GM19372 (cell line): ENCODE results near the gene TPCN1.

ENCODE experiments used
- ATAC-seq: cut with Tn5 transposase; IDR thresholded peaks from one replicate; pipeline ENCODE4 v1.9.1; 2021; ENCODE audit warnings: mild to moderate bottlenecking, low read depth, moderate library complexity; ENCODE audit not compliant: unreplicated experiment

TPCN1 gene

DNA sequence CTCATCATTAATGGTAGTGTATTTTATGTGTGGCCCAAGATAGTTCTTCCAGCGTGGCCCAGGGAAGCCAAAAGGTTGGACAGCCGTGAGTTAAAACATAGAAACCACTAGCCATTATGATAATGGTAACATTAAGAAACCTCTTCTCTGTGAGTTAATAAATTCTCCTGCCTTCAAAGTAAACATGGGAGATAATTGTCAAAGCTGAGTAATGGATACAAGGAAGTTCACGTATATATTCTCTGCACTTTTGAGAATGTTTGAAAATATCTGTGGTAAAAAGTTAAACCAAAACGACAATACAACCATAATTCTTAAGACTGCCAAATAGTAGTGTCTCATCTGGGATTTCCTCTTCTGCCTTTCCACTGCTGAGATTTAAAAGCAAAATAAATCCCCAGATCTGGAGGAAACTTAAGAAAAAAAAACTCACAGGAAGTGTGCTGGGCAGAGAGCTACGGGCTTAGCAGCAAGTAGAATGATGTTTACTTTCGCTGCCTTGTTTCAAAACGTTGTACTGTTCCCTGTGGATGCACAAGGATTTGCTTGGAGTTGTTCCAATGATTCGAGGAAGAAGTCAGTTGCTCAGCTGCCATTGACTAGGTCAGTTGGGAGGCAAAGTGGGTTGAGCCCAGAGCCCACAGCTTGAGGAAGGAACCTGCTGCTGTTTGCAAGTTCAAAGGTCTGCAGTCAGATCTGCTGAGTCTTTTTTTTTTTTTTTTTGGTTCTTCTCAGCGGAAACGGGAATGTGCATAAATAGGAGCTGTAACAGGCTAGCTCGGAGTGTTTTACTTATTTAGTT lies 1.7 kb downstream of the TPCN1 start:
- ATAC-seq, result no peak

DNA sequence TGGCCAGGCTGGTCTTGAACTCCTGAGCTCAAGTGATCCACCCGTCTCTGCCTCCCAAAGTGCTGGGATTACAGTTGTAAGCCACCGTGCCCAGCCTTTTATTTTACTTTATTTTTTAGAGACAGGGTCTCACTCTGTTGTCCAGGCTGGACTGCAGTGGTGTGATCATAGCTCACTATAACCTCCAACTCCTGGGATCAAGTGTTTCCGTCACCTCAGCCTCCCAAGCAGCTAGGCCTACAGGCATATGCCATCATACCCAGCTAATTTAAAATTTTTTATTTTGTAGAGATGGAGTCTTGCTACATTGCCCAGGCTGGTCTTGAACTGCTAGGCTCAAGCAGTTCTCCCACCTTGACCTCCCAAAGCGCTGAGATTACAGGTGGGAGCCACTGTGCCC lies 3.7 kb downstream of the TPCN1 start:
- ATAC-seq, result no peak

DNA sequence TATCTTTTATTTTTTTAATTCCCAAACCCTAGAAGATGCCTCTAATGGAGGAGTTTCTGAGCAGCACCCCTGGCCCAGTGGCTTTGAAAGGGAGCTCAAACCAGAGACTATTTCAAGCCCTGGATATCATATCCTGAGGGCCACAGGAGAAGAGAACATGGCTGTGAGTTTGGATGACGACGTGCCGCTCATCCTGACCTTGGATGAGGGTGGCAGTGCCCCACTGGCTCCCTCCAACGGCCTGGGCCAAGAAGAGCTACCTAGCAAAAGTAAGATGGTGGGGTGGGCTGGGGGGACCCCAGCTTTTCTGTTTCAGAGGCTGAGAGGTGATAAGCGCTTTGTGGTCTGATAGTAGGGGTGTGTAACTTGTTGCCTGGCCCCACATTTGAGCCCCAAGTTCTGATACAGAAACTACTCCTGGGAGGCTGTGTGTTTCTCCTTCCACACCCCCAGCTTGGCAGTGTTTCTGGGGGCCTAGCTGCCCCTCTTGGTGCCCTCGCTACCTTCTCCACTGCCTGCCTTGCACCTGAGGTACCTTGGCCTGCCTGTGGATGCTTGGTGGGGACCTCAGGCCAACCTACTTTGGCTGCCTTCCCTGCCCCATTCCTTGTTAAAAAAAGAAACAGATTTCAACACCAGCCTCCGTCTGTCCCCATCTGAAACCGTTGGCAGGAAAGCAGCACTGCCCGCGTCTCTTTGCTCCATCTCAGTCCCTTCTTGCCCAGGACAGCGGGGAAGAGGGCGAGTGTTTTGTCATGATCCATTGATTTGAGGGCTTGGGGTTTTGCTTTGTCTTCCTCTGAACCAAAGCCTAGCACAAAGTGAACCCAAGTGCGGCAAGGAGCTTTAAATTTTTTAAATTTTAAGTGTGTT lies 5.7 kb downstream of the TPCN1 start:
- ATAC-seq, result no peak

DNA sequence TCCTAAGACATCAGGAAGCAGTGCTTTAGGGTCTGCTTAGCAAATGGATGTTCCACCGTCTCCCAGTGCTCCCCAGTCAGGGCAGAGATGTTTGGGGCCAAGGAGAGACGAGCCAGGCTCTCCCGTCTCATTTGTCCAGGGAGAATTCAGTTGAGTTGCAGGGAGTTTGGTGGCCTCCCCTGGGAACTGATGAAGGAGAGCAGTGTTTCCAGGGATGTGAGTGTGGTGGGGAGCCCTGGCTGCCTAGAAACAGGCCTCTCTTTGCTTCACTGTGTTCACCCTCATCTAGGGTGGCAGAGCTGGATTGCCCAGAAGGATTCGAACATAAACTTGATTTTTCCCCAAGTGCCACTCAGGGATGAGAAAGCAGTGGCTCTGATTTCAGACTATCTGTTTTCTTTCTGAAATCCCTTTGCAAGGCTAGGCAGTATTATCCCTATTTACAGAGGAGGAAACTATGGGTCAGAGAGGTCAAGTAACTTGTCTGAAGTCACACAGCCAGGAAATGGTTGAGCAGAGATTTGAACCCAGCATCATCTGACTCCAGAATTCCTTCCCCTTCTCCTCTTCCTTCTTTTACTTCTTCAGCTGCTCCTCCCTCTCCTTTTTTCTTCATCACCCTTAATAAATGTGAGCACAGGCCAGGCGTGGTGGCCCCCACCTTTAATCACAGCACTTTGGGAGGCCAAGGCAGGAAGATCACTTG lies 6.6 kb downstream of the TPCN1 start:
- ATAC-seq, result no peak

DNA sequence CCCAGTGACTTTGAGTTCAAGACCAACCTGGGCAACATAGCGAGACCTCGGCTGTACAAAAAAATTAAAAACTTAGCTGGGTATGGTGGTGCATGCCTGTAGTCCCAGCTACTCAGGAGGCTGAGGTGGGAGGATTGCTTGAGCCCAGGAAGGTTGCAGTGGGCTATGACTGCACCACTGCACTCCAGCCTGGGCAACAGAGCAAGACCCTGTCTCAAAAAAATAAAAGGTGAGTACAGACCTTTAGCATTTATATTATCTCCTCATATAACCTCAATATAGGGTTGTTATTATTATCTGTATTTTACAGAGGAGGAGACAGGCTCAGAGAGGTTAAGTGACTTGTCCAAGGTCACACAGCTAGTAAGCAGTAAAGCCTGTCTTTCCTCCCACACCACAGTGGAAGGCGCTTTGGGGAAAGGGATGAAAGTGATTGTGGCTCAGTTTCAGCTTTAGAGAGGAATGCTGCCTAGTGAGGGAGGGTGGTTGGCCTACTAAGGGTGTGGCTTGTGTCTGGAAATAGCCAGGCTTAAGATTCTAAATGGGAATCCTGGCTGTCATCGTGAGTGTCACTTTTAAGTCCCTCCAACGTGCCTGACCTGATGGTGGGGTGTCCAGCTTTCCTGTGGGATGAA lies 7.2 kb downstream of the TPCN1 start:
- no peak for ATAC-seq

DNA sequence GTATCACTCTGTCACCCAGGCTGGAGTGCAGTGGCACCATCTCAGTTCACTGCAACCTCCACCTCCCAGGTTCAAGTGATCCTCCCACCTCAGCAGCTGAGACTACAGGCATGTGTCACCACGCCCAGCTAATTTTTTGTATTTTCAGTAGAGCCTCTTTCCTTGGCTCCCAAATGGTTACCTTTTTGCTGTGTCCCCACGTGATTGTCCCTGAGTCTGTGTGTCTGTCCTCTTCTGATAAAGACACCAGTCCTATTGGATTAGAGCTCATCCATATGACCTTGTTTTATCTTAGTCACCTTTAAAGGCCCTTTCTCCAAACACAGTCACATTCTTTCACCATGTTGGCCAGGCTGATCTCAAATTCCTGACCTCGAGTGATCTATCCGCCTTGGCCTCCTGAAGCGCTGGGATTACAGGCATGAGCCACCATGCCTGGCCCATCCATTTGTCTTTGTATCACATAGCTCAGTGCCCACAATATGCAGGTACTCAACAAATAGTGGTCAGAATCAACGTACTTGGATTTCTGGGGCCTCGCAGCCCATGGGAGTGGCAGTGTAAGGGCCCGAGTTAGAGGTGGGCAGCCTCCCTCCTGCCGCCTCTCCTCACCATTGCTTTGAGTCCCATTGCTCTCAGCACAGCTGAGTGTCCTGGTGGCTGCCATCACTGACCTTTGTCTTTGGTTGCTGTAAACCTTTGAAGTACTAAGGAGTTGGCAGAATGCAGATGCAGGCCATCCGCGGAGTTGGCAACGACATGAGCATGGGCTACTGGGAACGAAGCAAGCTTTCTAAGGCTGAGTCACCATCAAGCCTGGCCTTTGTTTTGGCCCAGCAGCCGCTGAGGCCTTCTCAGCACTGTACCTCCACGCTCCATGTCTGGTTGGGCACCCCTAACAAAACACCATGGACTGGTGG lies 9.3 kb downstream of the TPCN1 start:
- ATAC-seq, result peak; percentile 11

DNA sequence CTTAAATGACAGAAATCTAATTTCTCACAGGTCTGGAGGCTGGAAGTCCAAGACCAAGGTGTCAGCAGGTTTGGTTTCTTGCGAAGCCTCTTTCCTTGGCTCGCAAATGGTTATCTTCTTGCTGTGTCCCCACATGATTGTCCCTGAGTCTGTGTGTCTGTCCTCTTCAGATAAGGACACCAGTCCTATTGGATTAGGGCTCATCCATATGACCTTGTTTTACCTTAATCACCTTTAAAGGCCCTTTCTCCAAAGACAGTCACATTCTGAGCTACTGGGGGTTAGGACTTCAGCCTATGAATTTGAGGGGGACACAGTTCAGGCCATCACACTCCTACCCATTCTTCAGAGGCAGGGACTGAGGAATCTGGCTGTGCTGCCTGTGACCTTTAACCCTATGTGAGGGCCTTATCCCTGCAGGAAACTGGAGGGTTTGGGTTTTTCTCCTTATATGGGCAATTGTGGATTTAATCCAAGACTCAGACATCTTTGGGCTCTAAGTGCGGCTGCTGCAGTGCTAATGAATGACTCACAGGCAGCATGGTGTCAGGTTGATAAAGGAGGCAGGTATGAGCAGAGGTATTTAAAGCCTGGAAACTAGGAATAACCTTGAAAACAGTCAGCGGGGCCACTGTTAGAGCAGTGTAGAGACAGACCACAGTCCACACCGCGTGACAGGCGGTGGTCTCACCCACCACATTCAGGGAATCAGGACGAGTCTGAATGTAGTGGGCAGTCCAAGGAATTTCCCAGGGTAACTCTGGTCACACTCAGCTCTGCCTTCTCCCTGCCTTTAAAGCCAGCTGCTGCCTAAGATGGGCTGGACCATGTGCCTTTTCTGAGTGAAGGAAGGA lies 10.2 kb downstream of the TPCN1 start:
- ATAC-seq, result no peak

DNA sequence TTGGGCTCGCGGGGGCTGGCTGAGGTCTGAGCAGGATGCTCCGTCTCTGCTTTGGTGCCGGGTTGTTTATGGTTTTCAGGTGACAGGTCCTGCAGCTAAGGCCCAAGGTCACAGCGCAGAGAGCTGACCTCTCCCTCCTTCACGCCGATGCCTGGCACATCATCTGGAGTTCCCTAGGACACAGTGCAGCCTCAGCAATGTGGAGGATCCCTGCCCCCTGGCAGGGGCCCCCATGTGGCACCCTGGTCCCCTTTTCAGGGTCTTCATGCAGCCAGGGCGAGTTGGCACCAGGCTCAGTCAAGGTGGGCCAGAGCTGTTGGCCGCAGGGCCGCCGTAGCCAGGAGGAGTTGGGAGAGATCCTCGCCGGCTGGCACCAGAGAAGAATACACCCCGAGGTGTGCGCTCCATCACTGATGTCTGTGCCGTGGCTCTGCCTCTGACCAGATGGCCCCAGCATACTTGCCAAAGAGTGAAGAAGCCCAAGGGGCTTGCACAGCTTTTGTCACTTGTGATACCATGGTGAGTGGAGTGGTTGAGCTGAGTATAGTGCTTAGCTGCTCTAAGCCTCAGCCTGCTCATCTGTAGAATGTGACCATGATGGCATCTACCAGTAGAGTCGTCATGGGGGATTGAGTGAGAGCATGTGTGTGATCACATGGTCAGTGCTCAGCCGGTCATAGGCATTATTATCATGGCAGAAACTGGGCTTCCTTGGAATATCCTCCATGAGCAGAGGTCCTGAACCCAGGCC lies 11.0 kb downstream of the TPCN1 start:
- ATAC-seq, result no peak

DNA sequence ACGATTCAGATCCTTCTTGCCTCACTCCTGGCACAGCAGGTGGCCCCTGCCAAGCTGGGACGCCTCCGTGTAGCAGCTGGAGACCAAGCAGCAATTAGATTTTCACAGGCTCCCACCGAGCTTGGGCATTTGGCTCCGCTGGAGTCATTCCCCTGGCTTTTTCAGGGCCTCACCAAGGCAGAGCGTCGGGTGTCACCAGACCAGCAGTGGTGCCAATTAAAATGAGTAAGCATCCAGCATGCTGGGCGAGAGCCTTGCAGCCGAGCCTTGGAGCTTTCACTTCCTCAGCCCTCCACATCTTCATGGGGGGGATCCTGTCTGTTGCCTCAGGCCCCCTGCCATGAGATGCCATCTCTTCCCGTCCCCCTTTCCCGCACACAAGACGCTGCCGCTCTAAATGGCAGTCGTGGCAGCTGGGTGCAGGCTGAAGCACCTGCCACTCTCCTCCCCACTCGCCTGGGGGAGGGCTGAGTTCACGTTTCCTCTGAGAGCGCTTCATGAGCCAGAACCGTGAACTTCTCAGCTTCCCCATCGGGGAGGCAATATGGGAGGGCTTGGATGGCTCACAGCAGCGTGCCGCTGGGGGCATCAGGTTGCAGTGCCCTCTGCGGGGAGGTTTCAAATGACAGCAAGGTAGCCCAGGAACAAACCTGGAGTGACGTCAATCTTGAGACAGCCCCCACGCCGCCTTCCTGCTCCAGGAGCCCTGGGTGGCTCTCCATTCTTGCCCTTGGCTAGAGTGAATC lies 11.7 kb downstream of the TPCN1 start:
- no peak for ATAC-seq

DNA sequence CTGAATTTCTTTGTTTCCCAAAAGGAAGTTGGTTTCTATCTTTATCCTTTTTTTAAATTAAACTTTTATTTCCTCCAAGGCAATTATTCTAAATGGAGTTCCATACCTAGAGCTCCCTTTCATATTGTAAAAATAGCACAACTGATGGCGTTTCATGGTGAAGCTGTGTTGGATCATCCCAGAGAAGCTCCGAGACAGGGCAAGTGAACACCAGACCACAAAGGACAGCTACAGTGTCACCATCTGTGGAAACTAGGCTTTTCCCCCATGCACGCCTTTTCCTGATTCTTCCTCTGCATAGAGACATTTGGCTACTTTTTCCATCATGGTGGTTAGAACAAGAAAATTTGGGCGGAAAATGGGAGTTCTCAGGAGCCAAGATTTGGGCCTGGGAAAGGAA lies 12.7 kb downstream of the TPCN1 start:
- ATAC-seq, result no peak

DNA sequence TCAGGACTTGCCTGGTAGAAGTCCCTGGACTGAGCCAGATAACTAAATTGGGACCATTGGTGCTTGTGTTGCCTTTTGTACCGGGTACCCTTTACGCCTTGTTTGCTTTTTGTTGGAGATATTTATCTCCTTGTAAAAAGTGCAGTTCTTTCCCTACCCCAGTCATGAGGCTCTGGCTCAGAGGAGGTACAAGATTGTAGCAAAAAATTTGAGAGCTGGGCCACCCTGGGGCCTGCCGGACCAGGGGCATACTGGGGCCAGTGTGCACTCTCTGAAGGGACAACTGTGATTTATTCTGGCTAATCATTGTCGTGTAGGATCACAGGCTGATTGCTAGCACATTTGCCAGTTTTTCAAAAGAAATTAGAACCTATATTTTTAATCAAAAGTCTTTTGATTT lies 13.2 kb downstream of the TPCN1 start:
- ATAC-seq, result no peak

DNA sequence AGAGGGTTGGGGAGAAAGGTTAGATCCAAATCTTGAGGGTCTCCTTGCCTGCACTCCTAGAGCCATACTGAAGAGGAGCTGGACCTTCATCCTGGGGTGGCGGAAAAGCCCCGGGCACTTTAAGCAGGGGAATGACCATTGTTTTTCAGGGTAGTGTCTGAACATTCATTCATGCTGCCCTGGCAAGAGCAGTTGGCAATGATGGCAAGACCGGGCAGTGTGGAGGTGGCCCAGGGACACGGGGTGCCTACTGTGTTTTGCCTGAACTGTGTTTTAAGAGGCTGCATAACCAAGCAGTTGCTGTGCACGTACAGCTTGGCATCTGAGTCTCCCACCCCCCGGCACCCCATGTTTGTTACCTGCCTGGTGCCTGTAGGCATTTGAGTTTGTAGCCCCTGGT lies 14.7 kb downstream of the TPCN1 start:
- ATAC-seq, result no peak

DNA sequence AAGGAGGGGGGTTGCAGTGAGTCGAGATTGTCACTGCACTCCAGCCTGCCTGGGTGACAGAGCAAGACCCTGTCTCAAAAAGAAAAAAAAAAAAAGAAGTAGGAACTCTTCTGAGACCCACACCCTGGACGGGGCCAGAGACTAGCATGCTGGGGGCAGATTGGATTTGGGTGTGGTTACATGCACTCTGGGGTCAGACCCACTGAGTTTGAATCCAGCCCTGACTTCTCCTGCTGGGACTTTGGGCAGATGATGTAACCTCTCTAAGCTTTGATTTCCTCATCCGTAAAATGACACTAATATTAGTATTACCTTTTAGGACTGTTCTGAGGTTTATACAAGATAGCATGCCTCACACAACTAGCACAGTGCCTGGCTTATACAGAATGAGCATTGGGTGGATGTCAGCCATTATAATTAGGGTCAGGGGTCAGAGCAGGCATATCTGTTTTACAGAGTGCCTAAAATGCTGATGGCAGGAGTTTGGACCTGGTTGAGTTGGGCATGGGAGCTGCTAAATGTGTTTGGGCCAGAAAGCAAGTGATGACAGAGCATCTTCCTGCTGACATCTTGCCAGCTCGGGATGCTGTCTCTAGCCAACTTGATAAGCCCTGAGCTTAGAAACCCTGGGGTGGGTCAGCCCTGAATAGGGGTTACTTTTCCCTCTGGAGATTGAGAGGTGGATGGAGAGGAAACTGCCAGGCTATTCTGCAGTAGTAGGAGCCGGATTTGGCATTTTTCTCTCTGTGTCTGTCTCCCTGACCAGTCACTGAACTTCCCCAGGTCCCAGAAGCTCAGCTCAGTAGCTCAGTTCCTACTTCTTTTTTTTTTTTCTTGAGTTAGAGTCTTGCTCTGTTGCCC lies 15.5 kb downstream of the TPCN1 start:
- ATAC-seq, result no peak

DNA sequence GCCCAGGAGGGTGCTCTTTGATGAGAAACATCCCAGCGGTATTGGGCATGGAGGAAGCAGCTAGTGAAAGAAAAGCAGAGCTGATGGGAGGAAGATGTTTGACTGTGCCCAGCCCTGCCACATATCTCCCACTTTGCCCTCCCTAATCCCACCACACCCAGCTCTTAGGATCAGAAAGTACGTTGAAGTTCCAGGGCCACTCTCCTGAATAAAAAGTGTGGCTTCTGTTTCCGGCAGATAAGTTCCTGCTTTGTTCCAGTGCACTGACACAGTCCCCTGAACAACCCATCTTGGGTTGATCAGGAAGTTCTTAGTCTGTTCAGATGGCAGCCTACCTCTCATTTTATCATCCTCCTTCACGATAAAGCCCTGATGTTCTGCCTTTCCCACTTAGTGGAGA lies 16.5 kb downstream of the TPCN1 start:
- ATAC-seq, result no peak

DNA sequence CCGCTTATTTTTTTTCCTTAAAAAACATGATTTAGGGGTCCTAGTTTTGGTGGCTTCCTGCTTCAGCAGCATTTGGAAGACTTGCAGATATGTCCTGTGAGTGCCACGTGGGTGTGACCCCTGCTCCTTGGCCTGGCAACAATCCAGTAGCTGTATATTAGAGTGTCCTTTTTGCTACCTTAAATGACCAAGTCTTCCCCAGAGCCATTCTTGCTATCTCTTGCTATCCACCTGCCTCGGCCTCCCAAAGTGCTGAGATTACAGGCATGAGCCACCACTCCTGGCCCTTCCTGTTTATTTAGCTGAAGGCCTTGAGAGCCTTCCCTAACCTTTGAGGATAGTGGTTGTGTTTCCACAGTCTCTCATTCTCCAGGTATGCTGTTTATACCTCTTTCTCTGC lies 17.0 kb downstream of the TPCN1 start:
- ATAC-seq, result no peak

DNA sequence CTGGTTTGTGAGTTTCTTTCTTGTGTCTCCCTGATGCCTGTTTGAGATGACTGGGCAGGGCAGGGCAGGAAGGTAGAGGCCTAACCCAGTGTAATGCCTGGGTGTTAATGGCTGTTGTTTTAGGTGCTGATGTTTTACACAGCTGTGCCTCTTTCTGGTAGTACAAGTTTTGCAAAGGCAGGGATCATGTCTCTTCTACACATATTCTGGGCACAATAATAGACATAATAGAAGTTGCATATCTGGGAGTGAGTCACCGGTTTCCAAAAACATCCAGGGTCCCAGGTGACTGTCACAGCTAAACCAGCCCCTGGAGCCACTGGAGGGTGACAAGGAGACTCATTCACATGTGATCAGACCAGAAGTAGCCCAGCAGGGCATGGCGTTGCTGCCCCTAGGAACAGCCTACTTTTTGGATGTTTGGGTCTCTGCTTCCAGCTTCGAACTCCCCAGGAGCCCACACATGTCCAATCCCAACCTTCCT lies 18.1 kb downstream of the TPCN1 start:
- no peak for ATAC-seq
